MM.1S (cell line): ENCODE data around the gene MYL10.

ENCODE experiments used
- DNase-seq: peaks from one replicate; pipeline ENCODE4 v3.0.0-alpha.2; 2015
- H2AFZ ChIP-seq: fragments of 300-600 bp; sonication (generic); 2 replicates; pipeline ENCODE4 v1.6.0; 2016; ENCODE audit warnings: antibody characterized with exemption, low read length
- H3F3A ChIP-seq: fragments of 300-600 bp; sonication (generic); 2 replicates; pipeline ENCODE4 v1.6.1; 2016; ENCODE audit warnings: mild to moderate bottlenecking, antibody characterized with exemption, low read length, moderate library complexity, mixed read lengths; ENCODE audit not compliant: insufficient read depth
- H3K27ac ChIP-seq: fragments of 300-600 bp; sonication (generic); 2 replicates; pipeline ENCODE4 v1.5.1; 2016; ENCODE audit warnings: mild to moderate bottlenecking, low read length
- H3K27me3 ChIP-seq: fragments of 300-600 bp; sonication (generic); replicated peaks from 2 replicates; pipeline ENCODE4 v1.6.0; 2016; ENCODE audit warnings: low read length; ENCODE audit not compliant: insufficient read depth
- H3K36me3 ChIP-seq: fragments of 300-600 bp; sonication (generic); replicated peaks from 2 replicates; pipeline ENCODE4 v1.6.1; 2016; ENCODE audit warnings: mild to moderate bottlenecking, low read length, mixed read lengths; ENCODE audit not compliant: insufficient read depth
- H3K4me1 ChIP-seq: fragments of 300-600 bp; sonication (generic); 2 replicates; pipeline ENCODE4 v1.6.1; 2016; ENCODE audit warnings: low read length, mixed read lengths
- H3K4me2 ChIP-seq: fragments of 300-600 bp; sonication (generic); 2 replicates; pipeline ENCODE4 v1.6.0; 2016; ENCODE audit warnings: low read depth, low read length
- H3K4me3 ChIP-seq: fragments of 300-600 bp; sonication (generic); 2 replicates; pipeline ENCODE4 v1.5.1; 2016; ENCODE audit warnings: low read length, mixed read lengths
- H3K79me2 ChIP-seq: fragments of 300-600 bp; sonication (generic); 2 replicates; pipeline ENCODE4 v1.6.1; 2016; ENCODE audit warnings: mixed run types, low read length, mixed read lengths
- H3K9ac ChIP-seq: fragments of 300-600 bp; sonication (generic); 2 replicates; pipeline ENCODE4 v1.6.1; 2016; ENCODE audit warnings: low read length, mixed read lengths
- H3K9me2 ChIP-seq: fragments of 300-600 bp; sonication (generic); replicated peaks from 2 replicates; pipeline ENCODE4 v1.6.1; 2016; ENCODE audit warnings: mild to moderate bottlenecking, low read length, mixed read lengths; ENCODE audit not compliant: insufficient read depth
- H3K9me3 ChIP-seq: fragments of 300-600 bp; sonication (generic); replicated peaks from 2 replicates; pipeline ENCODE4 v1.6.1; 2016; ENCODE audit warnings: mild to moderate bottlenecking, low read length, mixed read lengths; ENCODE audit not compliant: insufficient read depth
- H4K20me1 ChIP-seq: fragments of 300-600 bp; sonication (generic); 2 replicates; pipeline ENCODE4 v1.6.1; 2016; ENCODE audit warnings: mild to moderate bottlenecking, low read length, moderate library complexity, mixed read lengths; ENCODE audit not compliant: insufficient read depth
- EZH2 ChIP-seq: fragments of 300-600 bp; sonication (generic); optimal IDR thresholded peaks from 2 replicates; pipeline ENCODE3; 2017; ENCODE audit warnings: low read depth, mild to moderate bottlenecking, antibody characterized with exemption, low read length, mixed read lengths
- EZH2phosphoT487 ChIP-seq: fragments of 300-600 bp; sonication (generic); IDR thresholded peaks from 2 replicates; pipeline ENCODE4 v1.6.1; 2018; ENCODE audit warnings: antibody characterized with exemption, low read length
- TF ChIP-seq, protein P1 (sequence below): fragments of 300-600 bp; sonication (generic); IDR thresholded peaks from 2 replicates; pipeline ENCODE4 v1.5.1; 2016; ENCODE audit warnings: antibody characterized with exemption, low read length, mixed read lengths

The MYL10 gene

DNA sequence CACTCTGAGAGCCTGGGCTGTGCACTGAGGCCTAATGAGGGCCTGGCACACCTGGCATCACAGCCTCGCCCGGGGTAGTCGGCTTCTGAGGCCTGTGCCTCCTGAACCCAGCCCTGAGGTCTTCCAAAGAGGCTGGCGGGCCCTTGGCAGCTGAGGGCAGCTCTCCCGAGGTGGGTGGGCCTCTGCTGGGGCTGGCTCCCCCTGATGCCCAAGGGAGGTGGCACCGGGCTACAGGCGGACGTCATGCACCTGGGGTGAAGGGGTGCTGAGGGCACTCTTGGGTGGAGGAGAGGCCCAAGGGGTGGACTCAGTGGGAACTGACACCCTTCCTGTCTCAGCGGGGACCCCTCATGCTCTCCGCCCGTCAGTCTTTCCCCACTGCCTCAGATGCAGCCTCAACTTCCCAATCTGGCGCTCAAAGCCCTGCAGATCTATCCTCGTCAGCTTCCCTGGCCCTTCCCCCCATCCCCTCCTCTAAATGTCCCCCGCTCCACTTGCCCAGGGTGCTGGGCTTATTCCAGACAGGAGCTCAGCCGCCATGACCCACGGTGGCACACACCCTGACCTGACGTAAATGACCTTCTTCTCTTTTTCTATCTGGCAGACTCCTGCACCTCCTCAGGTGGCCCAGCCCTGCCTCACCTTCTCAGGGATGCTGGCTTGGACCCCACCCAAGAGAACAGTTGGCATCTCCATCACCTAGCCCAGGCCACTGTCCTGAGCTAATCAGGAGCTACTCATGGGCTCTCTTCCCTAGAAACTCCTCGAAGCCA, 38.2 kb downstream of the MYL10 start:
- no peak overlapping the region for H3K9ac ChIP-seq
- no peaks in the 10 kb centered on the region for H3K36me3 ChIP-seq
- no peak overlapping the region for H3K27ac ChIP-seq
- TF ChIP-seq EZH2 (no peak), EZH2phosphoT487 (no peak)
- TF ChIP-seq, protein P1, sequence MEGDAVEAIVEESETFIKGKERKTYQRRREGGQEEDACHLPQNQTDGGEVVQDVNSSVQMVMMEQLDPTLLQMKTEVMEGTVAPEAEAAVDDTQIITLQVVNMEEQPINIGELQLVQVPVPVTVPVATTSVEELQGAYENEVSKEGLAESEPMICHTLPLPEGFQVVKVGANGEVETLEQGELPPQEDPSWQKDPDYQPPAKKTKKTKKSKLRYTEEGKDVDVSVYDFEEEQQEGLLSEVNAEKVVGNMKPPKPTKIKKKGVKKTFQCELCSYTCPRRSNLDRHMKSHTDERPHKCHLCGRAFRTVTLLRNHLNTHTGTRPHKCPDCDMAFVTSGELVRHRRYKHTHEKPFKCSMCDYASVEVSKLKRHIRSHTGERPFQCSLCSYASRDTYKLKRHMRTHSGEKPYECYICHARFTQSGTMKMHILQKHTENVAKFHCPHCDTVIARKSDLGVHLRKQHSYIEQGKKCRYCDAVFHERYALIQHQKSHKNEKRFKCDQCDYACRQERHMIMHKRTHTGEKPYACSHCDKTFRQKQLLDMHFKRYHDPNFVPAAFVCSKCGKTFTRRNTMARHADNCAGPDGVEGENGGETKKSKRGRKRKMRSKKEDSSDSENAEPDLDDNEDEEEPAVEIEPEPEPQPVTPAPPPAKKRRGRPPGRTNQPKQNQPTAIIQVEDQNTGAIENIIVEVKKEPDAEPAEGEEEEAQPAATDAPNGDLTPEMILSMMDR: no peak
- no peak for DNase-seq
- no peaks in the 10 kb centered on the region for H3K4me1 ChIP-seq
- no peaks in the 10 kb centered on the region for H4K20me1 ChIP-seq
- no peaks in the 10 kb centered on the region for H3K9me3 ChIP-seq
- no peaks in the 10 kb centered on the region for H3F3A ChIP-seq
- no peaks in the 10 kb centered on the region for H3K79me2 ChIP-seq
- H3K9me2 ChIP-seq: no peaks in the 10 kb centered on the region
- H3K4me2 ChIP-seq: no peak overlapping the region
- H3K4me3 ChIP-seq: no peak overlapping the region
- H3K27me3 ChIP-seq: 0 out of 2 replicates have a peak, but pooled peaks cover 13% of the 10 kb centered on the region
- no peak overlapping the region for H2AFZ ChIP-seq

DNA sequence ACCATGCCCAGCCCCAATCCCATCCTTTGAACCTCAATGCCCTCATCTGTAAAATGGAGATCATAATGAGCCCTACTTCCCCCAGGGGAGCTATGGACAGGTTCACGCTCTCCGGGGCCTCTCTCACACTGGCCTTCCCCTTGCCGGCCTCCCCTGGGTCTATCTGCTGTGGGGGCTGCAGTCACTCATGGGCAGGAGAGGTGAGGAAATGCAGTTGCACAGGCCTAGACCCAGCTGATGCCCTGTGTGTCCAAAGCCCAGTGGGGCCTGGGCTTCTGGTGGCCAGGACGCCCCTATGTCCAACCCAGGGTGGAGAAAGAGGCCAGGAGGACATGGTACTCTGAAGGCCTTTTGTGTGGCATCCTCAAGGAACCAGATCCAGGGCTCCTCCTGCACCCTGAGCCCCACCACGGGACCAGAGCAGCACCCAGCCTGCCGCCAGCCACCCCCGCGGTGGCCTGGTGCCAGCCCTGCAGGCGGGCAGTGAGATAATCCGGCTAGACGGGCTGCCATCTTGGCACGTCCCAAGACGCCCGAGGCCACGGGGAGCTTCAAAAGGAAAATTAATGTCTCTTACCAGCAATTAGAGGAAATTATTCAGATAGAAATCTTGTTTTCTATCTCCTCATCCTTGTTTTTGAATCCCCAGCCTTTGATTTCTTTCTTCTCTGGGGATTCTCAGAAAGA, 39.0 kb downstream of the MYL10 start:
- DNase-seq: no peak
- H3K9me3 ChIP-seq: no peaks in the 10 kb centered on the region

DNA sequence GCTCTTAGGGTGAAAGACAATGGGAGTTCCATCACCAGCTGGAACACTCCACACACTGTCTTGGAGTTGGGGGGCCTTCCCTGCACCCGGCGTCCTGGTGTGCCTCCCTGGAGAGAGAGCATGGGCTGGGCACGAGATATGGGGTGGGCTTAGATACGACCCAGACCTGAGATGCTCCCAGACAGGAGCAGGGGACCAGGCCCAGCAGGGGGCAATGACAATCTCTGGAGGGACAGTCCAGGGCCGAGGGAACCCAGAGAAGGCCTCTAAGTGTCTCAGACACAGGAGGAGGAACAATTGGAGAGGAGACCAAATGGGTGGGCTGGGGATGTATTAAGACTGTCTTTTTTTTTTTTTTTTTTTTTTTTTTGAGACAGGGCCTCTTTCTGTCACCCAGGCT, 40.0 kb downstream of the MYL10 start:
- H2AFZ ChIP-seq: no peak overlapping the region
- H3K79me2 ChIP-seq: no peaks in the 10 kb centered on the region
- H3F3A ChIP-seq: no peaks in the 10 kb centered on the region
- H3K9ac ChIP-seq: no peak overlapping the region
- no peak for DNase-seq
- H3K27me3 ChIP-seq: 0 out of 2 replicates have a peak, but pooled peaks cover 7% of the 10 kb centered on the region
- H3K4me1 ChIP-seq: no peaks in the 10 kb centered on the region
- H3K9me2 ChIP-seq: no peaks in the 10 kb centered on the region
- H3K4me2 ChIP-seq: no peak overlapping the region
- H4K20me1 ChIP-seq: no peaks in the 10 kb centered on the region
- TF ChIP-seq EZH2 (no peak), EZH2phosphoT487 (no peak)
- TF ChIP-seq, protein P1: no peak
- no peak overlapping the region for H3K27ac ChIP-seq
- H3K36me3 ChIP-seq: no peaks in the 10 kb centered on the region
- no peaks in the 10 kb centered on the region for H3K9me3 ChIP-seq
- no peak overlapping the region for H3K4me3 ChIP-seq

More for the DNA sequence above, 39.0 kb downstream of the MYL10 start:
- H3K9me2 ChIP-seq: no peaks in the 10 kb centered on the region
- H3K36me3 ChIP-seq: no peaks in the 10 kb centered on the region
- H3F3A ChIP-seq: no peaks in the 10 kb centered on the region
- H3K4me1 ChIP-seq: no peaks in the 10 kb centered on the region
- no peak overlapping the region for H2AFZ ChIP-seq
- H3K4me2 ChIP-seq: no peak overlapping the region
- H4K20me1 ChIP-seq: no peaks in the 10 kb centered on the region
- TF ChIP-seq, protein P1: no peak
- TF ChIP-seq EZH2: no peak
- H3K27ac ChIP-seq: no peak overlapping the region
- H3K27me3 ChIP-seq: 0 out of 2 replicates have a peak, but pooled peaks cover 11% of the 10 kb centered on the region
- no peaks in the 10 kb centered on the region for H3K79me2 ChIP-seq
- H3K4me3 ChIP-seq: no peak overlapping the region
- no peak overlapping the region for H3K9ac ChIP-seq
